ENCODE measurements around the gene SLC1A3. TPM values are rescaled to one million over a fixed set of nuclear protein-coding genes. Genes with fewer than 3 reads are reported as not detected.

SLC1A3 gene
- total and polyA plus RNA-seq, 10 of the 15 experiments (the other 5 are each of a cell fraction or from before 2014, with no cell fraction given), result 0.23 to 4.4 (median 3.3) TPM

DNA sequence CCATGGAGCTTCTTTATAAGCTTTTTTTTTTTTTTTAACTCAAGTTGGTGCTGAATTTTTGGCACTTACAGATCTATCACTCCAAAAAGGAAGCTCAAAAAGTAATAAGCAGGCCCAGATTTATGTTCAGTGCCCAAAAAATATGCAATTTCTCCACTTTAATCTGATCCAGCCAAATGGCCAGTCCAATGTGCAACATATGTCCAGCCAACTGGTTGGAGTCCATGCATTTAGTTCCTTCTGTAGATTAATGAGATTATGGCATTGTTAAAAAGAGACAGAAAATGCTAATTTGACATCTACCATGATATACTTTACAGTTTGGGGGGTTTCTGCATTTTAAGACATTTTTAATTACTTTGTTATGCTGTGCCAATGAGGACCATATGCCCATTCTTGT, 129.5 kb downstream of the SLC1A3 start:
- no peak overlapping the region for H2AFZ ChIP-seq (ENCODE audit: control insufficient read depth, low read depth, low read length)
- no peaks in the 10 kb centered on the region for H3K36me3 ChIP-seq (ENCODE audit: control insufficient read depth in 2 of 2, insufficient read depth in 2 of 2, low read length in 1 of 2)
- ChIA-PET SMC1A (ENCODE audit: uncharacterized antibody, unreplicated experiment) (interaction anchor here (0.6 to 1.6 kb wide), 6 partner anchors 11 to 318 kb away, joined by 3 to 5 read pairs (median 3); no protein-coding TSS in a partner anchor), RAD21 (ENCODE audit: unreplicated experiment) (interaction anchor here (0.7 to 1.6 kb wide), 4 partner anchors 11 to 272 kb away, joined by 3 to 7 read pairs (median 4); no protein-coding TSS in a partner anchor), POLR2A (interaction anchor here (0.6 kb wide), 1 partner anchor 18 kb away, joined by 5 read pairs; no protein-coding TSS in a partner anchor), CTCF (interaction anchor here (1.2 to 5.4 kb wide), 4 partner anchors 14 to 270 kb away, joined by 6 to 63 read pairs (median 14); no protein-coding TSS in a partner anchor)
- TF ChIP-seq, protein P1, sequence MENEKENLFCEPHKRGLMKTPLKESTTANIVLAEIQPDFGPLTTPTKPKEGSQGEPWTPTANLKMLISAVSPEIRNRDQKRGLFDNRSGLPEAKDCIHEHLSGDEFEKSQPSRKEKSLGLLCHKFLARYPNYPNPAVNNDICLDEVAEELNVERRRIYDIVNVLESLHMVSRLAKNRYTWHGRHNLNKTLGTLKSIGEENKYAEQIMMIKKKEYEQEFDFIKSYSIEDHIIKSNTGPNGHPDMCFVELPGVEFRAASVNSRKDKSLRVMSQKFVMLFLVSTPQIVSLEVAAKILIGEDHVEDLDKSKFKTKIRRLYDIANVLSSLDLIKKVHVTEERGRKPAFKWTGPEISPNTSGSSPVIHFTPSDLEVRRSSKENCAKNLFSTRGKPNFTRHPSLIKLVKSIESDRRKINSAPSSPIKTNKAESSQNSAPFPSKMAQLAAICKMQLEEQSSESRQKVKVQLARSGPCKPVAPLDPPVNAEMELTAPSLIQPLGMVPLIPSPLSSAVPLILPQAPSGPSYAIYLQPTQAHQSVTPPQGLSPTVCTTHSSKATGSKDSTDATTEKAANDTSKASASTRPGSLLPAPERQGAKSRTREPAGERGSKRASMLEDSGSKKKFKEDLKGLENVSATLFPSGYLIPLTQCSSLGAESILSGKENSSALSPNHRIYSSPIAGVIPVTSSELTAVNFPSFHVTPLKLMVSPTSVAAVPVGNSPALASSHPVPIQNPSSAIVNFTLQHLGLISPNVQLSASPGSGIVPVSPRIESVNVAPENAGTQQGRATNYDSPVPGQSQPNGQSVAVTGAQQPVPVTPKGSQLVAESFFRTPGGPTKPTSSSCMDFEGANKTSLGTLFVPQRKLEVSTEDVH (IDR thresholded peaks at IDR 0.05; ENCODE audit: low read depth, partially characterized antibody), result no peak
- TF ChIP-seq RAD51 (IDR thresholded peaks at IDR 0.05) (no peak), SUPT20H (IDR thresholded peaks at IDR 0.05; ENCODE audit: borderline replicate concordance, control insufficient read depth, low read depth, low read length) (no peak), SMC3 (IDR thresholded peaks at IDR 0.05; ENCODE audit: borderline replicate concordance, low read length) (no peak), BMI1 (IDR thresholded peaks at IDR 0.05; ENCODE audit: borderline replicate concordance) (no peak), GABPA (IDR thresholded peaks at IDR 0.05; ENCODE audit: low read depth) (no peak), RCOR1 (conservative IDR thresholded peaks at IDR 0.05; ENCODE audit: low read depth, low read length) (no peak), BHLHE40 (IDR thresholded peaks at IDR 0.05; ENCODE audit: borderline replicate concordance in 1 of 2, low read depth in 2 of 2, low read length in 1 of 2) (no peak), CBFB (IDR thresholded peaks at IDR 0.05; ENCODE audit: low read depth) (no peak)
- FAIRE-seq (no peak), ATAC-seq (no peak), DNase-seq (ENCODE audit: low read depth, low spot score) (no peak)
- H4K20me1 ChIP-seq (ENCODE audit: control insufficient read depth, insufficient read depth), result no peaks in the 10 kb centered on the region
- no TSS peak for BruUV-seq (replicated peaks)
- in situ Hi-C loops (cut with MboI) (loop anchor here (5.0 kb wide), 3 partner anchors 136 to 266 kb away; no protein-coding TSS in a partner anchor), intact Hi-C loops (cut with micrococcal nuclease; ENCODE audit: unreplicated experiment) (loop anchor here (2.0 kb wide), 1 partner anchor 271 kb away; no protein-coding TSS in a partner anchor)
- H3K4me2 ChIP-seq (ENCODE audit: control insufficient read depth, insufficient read depth), result no peak overlapping the region
- H3K27me3 ChIP-seq (replicated peaks in 1 of 2; ENCODE audit: control insufficient read depth in 2 of 2, insufficient read depth in 2 of 2, low read length in 1 of 2), result no peaks in the 10 kb centered on the region
- H3K4me1 ChIP-seq (ENCODE audit: control insufficient read depth, insufficient read depth, low read length), result no peaks in the 10 kb centered on the region
- H3K4me3 ChIP-seq, result no peak overlapping the region
- H3K9ac ChIP-seq (ENCODE audit: control insufficient read depth, insufficient read depth, low read length), result no peak overlapping the region
- H3K79me2 ChIP-seq (ENCODE audit: control insufficient read depth, insufficient read depth, low read length), result no peaks in the 10 kb centered on the region
- H3K9me3 ChIP-seq (replicated peaks; ENCODE audit: control insufficient read depth, insufficient read depth, low read length), result no peaks in the 10 kb centered on the region
- H3K27ac ChIP-seq (ENCODE audit: control insufficient read depth, insufficient read depth), result no peak overlapping the region

Small RNA genes within 50 kb of the gene (small RNA-seq; reads per million reads assigned to genes)
- not detected for gene AC010631.1
